Stomach (tissue), 9 donors: ENCODE data around the gene CRIP2. TPM values are rescaled to one million over a fixed set of nuclear protein-coding genes. Genes with fewer than 3 reads are reported as not detected.

Source experiments
- DNase-seq, 2 donors: peaks; one replicate each; pipeline versions ENCODE4 v3.0.0 to v3.0.0-alpha.2; 2013 to 2019
- H3K27ac ChIP-seq, 5 donors: fragments of 200-600 bp in 4 of 5; sonication (generic) in 4 of 5; one replicate each; pipeline ENCODE4 v1.5.1; 2013 to 2019; ENCODE audit warnings: mild to moderate bottlenecking in 1 of 5, moderate library complexity in 1 of 5
- H3K27me3 ChIP-seq, 3 donors: fragments of 200-600 bp; sonication (generic); one replicate each; pipeline ENCODE4 v1.5.1; 2017 to 2019; ENCODE audit warnings: mixed run types in 1 of 3
- H3K36me3 ChIP-seq, 4 donors: fragments of 200-600 bp; sonication (generic); 1 replicate in 3 of 4; 2 replicates in 1 of 4; pipeline ENCODE4 v1.5.1; 2016 to 2019
- H3K4me1 ChIP-seq, 4 donors: fragments of 200-600 bp; sonication (generic); one replicate each; pipeline ENCODE4 v1.5.1; 2016 to 2019
- H3K4me3 ChIP-seq, 4 donors: fragments of 200-600 bp; sonication (generic) in 3 of 4; one replicate each; pipeline ENCODE4 v1.5.1; 2016 to 2019; ENCODE audit warnings: mild to moderate bottlenecking in 1 of 4
- H3K9me3 ChIP-seq, 4 donors: fragments of 200-600 bp; sonication (generic); one replicate each; pipeline ENCODE4 v1.5.1; 2016 to 2019
- EP300 ChIP-seq: sonication (generic); formaldehyde crosslinking; IDR thresholded peaks from one replicate; pipeline ENCODE4 v1.6.1; 2017; ENCODE audit warnings: antibody characterized with exemption
- POLR2A ChIP-seq, 4 donors: fragments of 450-650 bp; IDR thresholded peaks; one replicate each; pipeline ENCODE4 v1.6.1; 2016; ENCODE audit warnings: antibody characterized with exemption in 4 of 4, control low read depth in 2 of 4, mild to moderate bottlenecking in 1 of 4, moderate library complexity in 1 of 4
- POLR2AphosphoS5 ChIP-seq, 3 donors: sonication (generic); formaldehyde crosslinking; IDR thresholded peaks; one replicate each; pipeline ENCODE4 v1.6.1; 2016; ENCODE audit warnings: antibody characterized with exemption in 3 of 3
- WGBS, 5 donors: extraction: QIAGEN DNeasy Blood & Tissue Kit in 3 of 5; methylation state at CpG; one replicate each; pipeline versions ENCODE4 v1.1.5 to v1.1.7; 2013 to 2018; 5-methylcytosine and 5-hydroxymethylcytosine counted together
- intact Hi-C: fragments of 100-400 bp; cut with DNase I; formaldehyde crosslinking; loops from one replicate; pipeline ENCODE4 v1.15.1; 2023; ENCODE audit warnings: low total_unique reads
- polyA plus RNA-seq, 3 donors: library from polyadenylated mRNA; stranded (reverse); fragments of 200-250 nt; gene quantifications; one replicate each; pipeline ENCODE4 v1.2.3, GENCODE V29; 2013
- total RNA-seq, 5 donors: library from RNA; depleted of rRNA; stranded (reverse); fragments of >200 nt; gene quantifications; one replicate each; pipeline versions ENCODE4 v1.1.0 to v1.2.3, GENCODE V29; 2014 to 2016
- TF ChIP-seq, protein P1 (sequence below), 7 experiments: fragments of 450-650 bp in 4 of 7; fragments of 200-600 bp in 3 of 7; sonication (generic) in 3 of 7; IDR thresholded peaks; one replicate each; pipeline ENCODE4 v1.5.1; 2016 to 2019; ENCODE audit warnings: antibody characterized with exemption in 7 of 7, control low read depth in 2 of 7, mild to moderate bottlenecking in 1 of 7
- donor health status: healthy with polysubstance abuse.
- donor health status: Bipolar disorder and iron deficiency.
- donor health status: healthy.

Gene CRIP2
- total and polyA plus RNA-seq, 8 donors = 36.0 to 135 (median 74.5) TPM

DNA sequence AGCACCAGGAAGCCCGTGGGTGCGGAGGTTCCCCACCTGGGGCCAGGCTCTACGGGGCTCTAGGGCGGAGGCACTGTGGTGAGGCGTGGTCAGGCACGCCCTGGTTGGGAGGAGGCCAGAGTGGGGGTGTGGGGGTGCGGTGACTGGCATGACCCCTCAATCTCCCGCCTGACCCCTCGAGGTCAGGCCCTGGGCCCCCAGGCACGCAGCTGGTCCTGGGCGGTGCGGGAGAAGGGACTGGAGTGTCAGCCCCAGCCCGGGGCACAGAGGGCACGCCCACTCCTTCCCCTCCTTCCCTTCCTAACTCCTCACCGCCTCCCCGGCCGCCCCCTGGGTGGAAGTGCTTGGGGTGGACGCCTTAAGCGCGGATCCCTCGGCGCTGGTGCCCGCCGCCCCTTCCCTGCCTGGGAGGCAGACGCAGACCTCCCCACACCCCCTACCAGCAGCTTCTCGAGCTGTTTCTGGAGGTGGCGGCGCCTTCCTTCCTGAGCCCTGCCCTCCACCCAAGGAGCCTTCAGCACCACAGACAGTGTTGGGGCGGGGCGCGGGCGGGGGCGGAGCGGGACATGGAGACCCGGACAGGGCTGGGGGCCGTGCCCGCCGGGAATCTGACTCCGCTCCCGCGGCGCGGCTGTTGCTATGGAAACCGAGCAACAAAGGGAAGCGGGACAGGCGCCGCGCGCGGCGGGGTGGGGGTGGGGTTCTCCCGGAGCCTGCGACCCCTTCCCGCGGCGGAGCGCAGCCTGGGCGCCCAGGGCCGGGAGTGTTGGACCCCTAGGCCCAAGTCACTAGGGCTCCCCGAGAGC is 741 bp upstream of the CRIP2 start:
- no peak for TF ChIP-seq POLR2AphosphoS5 (IDR thresholded peaks at IDR 0.05)
- TF ChIP-seq EP300 = no peak
- no peak for TF ChIP-seq POLR2A (IDR thresholded peaks at IDR 0.05)
- TF ChIP-seq, protein P1, sequence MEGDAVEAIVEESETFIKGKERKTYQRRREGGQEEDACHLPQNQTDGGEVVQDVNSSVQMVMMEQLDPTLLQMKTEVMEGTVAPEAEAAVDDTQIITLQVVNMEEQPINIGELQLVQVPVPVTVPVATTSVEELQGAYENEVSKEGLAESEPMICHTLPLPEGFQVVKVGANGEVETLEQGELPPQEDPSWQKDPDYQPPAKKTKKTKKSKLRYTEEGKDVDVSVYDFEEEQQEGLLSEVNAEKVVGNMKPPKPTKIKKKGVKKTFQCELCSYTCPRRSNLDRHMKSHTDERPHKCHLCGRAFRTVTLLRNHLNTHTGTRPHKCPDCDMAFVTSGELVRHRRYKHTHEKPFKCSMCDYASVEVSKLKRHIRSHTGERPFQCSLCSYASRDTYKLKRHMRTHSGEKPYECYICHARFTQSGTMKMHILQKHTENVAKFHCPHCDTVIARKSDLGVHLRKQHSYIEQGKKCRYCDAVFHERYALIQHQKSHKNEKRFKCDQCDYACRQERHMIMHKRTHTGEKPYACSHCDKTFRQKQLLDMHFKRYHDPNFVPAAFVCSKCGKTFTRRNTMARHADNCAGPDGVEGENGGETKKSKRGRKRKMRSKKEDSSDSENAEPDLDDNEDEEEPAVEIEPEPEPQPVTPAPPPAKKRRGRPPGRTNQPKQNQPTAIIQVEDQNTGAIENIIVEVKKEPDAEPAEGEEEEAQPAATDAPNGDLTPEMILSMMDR (IDR thresholded peaks at IDR 0.05) = no peak
- Histone ChIP-seq H3K27ac (peak overlapping the region; percentile 76 to 90 (median 77)), H3K4me1 (peaks cover 58 to 94% (median 85%) of the 10 kb centered on the region in 4 donors), H3K9me3 (no peaks in the 10 kb centered on the region), H3K4me3 (peak overlapping the region; percentile 61 to 86 (median 79)), H3K27me3 (peaks cover 0 to 56% (median 10%) of the 10 kb centered on the region in 3 donors), H3K36me3 (peaks cover 5 to 30% (median 15%) of the 10 kb centered on the region in 4 donors)
- intact Hi-C loops = no loop called here
- 0 to 4% (median 1%) methylated on average over 17 to 60 of the region's 60 CpGs for WGBS, 5 donors
- DNase-seq = peak; percentile 85 to 97

DNA sequence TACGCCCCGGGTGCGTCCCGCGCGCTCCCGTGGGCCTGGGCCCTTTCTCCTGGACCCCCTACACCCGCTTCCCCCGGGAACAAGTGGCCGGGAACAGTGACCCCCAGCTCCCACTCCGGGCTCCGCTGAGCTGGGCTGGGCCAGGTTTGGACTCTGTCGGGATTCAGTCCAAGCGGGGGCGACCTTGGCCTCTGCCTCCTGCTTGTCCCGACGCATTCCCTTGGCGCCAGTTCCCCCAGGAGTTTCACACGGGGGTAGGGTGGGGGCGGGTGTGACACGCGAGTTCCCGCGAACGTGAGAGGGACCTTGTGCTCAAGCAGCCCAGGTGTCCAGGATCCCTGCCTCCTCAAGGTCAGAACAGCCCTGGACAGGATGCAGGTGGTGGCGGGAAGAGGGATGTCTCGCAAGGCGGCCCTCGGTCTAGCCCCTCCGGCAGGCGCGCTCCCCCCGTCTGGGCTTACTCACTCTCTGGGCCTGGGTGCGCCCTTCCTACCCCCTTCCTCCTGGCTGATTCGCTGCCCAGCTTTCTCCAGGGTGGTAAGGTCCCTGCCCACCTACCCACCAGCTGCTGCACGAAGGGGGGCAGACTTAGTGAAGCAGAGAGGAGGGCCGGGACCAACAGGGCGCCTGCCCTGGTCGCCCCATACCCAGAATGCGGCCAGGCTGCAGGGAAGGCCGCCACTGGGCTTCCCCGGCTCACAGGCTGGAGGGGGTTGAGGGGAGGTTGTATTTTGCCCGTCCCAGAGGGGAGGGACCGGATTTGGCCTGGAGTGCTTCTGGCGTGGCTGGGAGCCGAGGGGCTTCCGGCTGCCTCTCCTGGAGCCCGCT is 862 bp downstream of the CRIP2 start:
- Histone ChIP-seq H3K4me3 (peak overlapping the region; percentile 61 to 86 (median 79)), H3K9me3 (no peaks in the 10 kb centered on the region), H3K4me1 (peaks cover 52 to 91% (median 77%) of the 10 kb centered on the region in 4 donors), H3K27ac (peak overlapping the region; percentile 83 to 91 (median 84)), H3K27me3 (peaks cover 0 to 72% (median 13%) of the 10 kb centered on the region in 3 donors), H3K36me3 (peaks cover 0 to 25% (median 7%) of the 10 kb centered on the region in 4 donors)
- TF ChIP-seq POLR2A (IDR thresholded peaks at IDR 0.05) = no peak
- peak in 1 of 3 donors; percentile 3 for TF ChIP-seq POLR2AphosphoS5 (IDR thresholded peaks at IDR 0.05)
- intact Hi-C loops = no loop called here
- DNase-seq = peak in 1 of 2 donors; percentile 79
- 2 to 36% (median 10%) methylated on average over 18 to 48 of the region's 48 CpGs for WGBS, 5 donors

DNA sequence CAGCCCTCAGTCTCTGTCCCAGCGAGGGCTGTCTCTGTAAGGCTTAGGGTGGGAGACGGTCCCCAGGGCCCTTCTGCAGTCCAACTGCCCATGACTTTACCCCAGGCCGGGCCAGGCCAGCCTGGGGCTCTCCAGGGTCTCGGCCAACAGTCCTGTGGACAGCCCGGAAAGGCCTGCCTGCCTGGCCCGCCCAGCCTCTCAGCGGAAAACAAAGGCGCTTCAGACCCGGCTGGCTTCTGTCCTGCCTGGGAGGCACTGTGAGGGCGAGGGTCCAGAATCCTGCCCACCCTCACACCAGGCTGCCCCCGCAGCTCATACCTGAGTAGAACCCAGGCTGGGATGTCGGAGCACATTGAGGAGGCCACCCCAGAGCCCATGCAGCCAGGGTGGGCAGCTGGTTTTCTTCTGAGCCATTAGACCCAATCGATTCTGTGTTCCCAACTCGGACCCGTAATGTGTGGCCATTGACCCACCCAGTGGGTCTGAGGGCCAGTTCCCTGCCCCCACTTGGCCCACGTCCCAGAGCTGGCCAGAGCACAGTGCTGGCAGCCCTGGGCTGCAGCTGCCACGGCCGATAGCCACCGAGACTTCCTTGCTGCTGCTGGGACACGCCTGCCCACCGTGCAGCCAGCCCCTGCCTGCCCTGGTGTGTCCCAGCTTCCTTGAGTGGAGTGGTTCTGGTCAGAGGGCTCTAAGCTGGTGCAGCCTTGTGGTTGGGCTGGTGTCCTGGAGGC is 1.6 kb downstream of the CRIP2 start:
- Histone ChIP-seq H3K27me3 (peaks cover 0 to 74% (median 13%) of the 10 kb centered on the region in 3 donors), H3K4me3 (peak overlapping the region; percentile 61 to 86 (median 79)), H3K4me1 (peaks cover 59 to 91% (median 81%) of the 10 kb centered on the region in 4 donors), H3K27ac (peak overlapping the region; percentile 83 to 91 (median 84)), H3K36me3 (peaks cover 0 to 18% (median 4%) of the 10 kb centered on the region in 4 donors), H3K9me3 (no peaks in the 10 kb centered on the region)
- intact Hi-C loops = no loop called here
- peak; percentile 73 to 79 for DNase-seq
- TF ChIP-seq POLR2AphosphoS5 (IDR thresholded peaks at IDR 0.05) (peak in 2 of 3 donors; percentile 75 to 79), POLR2A (IDR thresholded peaks at IDR 0.05) (no peak), EP300 (no peak)
- WGBS, 5 donors = 7 to 22% (median 21%) methylated on average over 14 to 21 of the region's 21 CpGs

DNA sequence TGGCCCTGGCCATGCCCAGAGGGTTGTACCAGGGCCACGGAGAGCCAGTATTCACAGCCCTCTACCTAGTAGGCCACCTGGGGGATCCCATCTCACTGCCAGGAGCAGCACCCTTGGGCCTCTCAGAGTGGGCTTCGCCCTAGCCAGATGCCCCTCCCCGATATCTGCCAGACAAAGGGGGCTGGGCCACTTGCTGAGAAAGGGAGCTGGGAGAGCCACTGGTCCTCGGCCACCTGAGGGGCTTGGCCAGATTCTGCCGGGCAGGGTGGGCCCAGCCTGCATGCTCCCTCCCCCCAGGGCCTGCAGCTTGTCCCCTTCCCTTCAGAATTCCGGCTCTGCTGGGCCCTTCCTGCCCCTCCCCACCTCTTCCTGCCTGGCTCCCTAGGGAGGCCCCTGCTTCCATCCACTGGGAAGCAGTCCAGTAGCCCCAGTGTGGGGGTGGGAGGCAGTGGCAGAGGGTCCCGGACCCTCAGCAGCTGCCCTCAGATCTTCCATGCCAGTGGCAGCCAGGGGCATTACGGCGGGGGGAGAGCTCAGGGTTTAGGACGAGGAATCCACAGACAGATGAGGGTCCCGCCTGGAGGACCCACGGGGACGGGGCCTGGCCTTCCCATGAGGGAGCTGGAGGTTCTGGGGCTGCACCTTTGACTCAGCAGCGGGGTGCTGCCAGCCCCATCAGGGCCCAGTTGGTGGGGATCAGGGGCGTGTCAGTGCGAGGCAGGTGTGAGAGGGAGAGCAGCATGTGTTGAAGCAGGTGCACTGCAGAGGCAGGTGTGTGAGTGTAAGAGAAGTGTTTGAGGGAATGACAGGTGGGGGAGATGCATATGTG is 2.4 kb downstream of the CRIP2 start:
- intact Hi-C loops = no loop called here
- 37 to 48% (median 44%) methylated on average over 13 to 16 of the region's 16 CpGs for WGBS, 5 donors
- no peak for TF ChIP-seq POLR2A (IDR thresholded peaks at IDR 0.05)
- no peak for TF ChIP-seq EP300
- TF ChIP-seq, protein P1 (IDR thresholded peaks at IDR 0.05) = no peak
- TF ChIP-seq POLR2AphosphoS5 (IDR thresholded peaks at IDR 0.05) = no peak
- H3K36me3 ChIP-seq = peaks cover 0 to 18% (median 4%) of the 10 kb centered on the region in 4 donors
- no peaks in the 10 kb centered on the region for H3K9me3 ChIP-seq
- peak in 1 of 2 donors; percentile 64 for DNase-seq
- H3K4me1 ChIP-seq = peaks cover 63 to 91% (median 83%) of the 10 kb centered on the region in 4 donors
- H3K4me3 ChIP-seq = peak overlapping the region; percentile 61 to 86 (median 79)
- H3K27ac ChIP-seq = peak overlapping the region; percentile 83 to 91 (median 84)
- peaks cover 0 to 74% (median 13%) of the 10 kb centered on the region in 3 donors for H3K27me3 ChIP-seq
